ENCODE data around the gene CDC42BPA.

The CDC42BPA gene

GRCh38 chr1:226989085-226989920 lies 329.0 kb downstream of the CDC42BPA start:
- ATAC-seq, result no peak
- DNase-seq (ENCODE audit: low spot score in 2 of 2), result peak in 1 of 2 donors; percentile 44
- Mint-ChIP-seq H3K4me1 (peaks cover 16% of the 10 kb centered on the region), H3K36me3 (peaks cover 20% of the 10 kb centered on the region), H3K4me3 (peak overlapping the region; percentile 51), H3K9me3 (no peaks in the 10 kb centered on the region), H3K27ac (peak overlapping the region; percentile 92)

DNA sequence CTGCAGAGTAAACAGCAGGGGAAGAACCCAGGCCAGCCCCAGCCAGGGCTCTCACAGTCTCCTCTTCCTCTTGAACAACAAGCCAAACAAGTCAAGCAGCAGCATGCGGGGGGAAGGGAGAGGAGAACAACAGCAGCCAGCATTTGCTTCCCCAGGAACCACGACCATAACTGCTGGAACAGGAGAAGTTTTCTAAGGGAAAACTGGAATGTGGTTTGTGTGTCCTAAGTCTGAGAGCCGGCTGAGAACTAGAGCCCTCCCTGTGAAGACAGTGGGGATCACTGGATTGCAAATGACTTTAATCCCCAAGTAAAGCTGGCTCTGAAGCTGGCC lies 330.0 kb downstream of the CDC42BPA start:
- ATAC-seq (no peak), DNase-seq (ENCODE audit: low spot score in 2 of 2) (no peak)
- Mint-ChIP-seq H3K27ac (peak overlapping the region; percentile 92), H3K4me3 (no peak overlapping the region), H3K4me1 (peaks cover 16% of the 10 kb centered on the region), H3K9me3 (no peaks in the 10 kb centered on the region), H3K36me3 (peaks cover 20% of the 10 kb centered on the region)

GRCh38 chr1:226987623-226988333 lies 330.5 kb downstream of the CDC42BPA start:
- DNase-seq (ENCODE audit: low spot score in 2 of 2), result no peak
- Mint-ChIP-seq H3K36me3 (peaks cover 20% of the 10 kb centered on the region), H3K4me1 (peaks cover 16% of the 10 kb centered on the region), H3K9me3 (no peaks in the 10 kb centered on the region), H3K4me3 (no peak overlapping the region), H3K27ac (no peak overlapping the region)
- ATAC-seq, result no peak

DNA sequence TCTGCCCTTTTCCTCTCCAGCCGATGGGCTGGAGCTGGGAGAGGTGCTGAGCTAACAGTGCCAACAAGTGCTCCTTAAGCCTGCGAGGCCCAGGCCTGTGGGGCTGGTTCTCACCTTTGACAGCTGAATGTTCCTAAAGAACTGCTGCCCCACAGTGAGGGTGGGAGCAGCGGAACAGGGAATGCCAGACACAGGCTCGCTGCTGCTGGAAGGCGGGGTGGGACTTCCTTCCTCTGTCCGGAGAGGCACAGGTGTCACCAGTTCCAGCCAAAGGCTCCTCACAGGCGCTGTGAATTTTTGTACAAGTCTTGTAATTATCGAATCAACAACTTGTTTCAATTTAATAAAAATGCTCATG lies 331.1 kb downstream of the CDC42BPA start:
- no peak for DNase-seq (ENCODE audit: low spot score in 2 of 2)
- H3K4me3 Mint-ChIP-seq, result no peak overlapping the region
- H3K27ac Mint-ChIP-seq, result peak overlapping the region; percentile 3
- H3K9me3 Mint-ChIP-seq, result no peaks in the 10 kb centered on the region
- H3K4me1 Mint-ChIP-seq, result peaks cover 16% of the 10 kb centered on the region
- peaks cover 20% of the 10 kb centered on the region for H3K36me3 Mint-ChIP-seq
- no peak for ATAC-seq

GRCh38 chr1:226986496-226987178 lies 331.7 kb downstream of the CDC42BPA start:
- H3K9me3 Mint-ChIP-seq, result no peaks in the 10 kb centered on the region
- H3K36me3 Mint-ChIP-seq, result peaks cover 20% of the 10 kb centered on the region
- no peak for DNase-seq (ENCODE audit: low spot score in 2 of 2)
- H3K4me1 Mint-ChIP-seq, result peaks cover 16% of the 10 kb centered on the region
- ATAC-seq, result no peak
- no peak overlapping the region for H3K4me3 Mint-ChIP-seq
- peak overlapping the region; percentile 3 for H3K27ac Mint-ChIP-seq

DNA sequence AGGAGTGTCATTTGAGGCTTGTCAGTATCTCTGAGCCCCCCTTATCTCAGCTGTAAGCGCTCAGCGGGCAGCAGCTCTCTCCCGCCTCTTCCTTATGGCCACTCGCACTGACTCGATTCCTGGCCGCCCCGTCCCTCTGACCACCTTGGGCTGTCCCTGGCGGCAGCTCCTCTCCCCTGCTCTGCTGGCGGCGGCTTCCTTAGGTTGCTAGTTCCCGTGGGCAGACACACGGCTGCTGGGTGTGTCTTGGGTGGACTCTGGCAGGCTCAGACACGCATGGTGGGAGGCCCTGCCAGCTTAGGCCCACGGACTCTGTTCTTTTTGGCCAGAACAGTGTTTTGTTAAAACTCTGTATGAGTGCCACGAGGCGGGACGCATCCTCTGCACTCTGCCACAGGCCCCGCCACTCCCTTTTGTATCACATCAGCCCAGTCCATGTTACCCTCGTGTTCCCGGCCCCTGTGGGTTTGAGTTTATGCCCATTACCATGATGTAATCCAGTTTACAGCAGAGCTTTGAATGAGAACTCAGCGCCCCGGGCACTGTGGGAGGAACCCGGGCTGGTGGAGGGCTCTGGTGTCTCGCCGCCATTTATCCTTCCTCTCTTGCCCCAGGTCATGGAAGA lies 332.3 kb downstream of the CDC42BPA start:
- Mint-ChIP-seq H3K9me3 (no peaks in the 10 kb centered on the region), H3K4me3 (no peak overlapping the region), H3K36me3 (peaks cover 20% of the 10 kb centered on the region), H3K27ac (peak overlapping the region; percentile 68), H3K4me1 (peaks cover 16% of the 10 kb centered on the region)
- DNase-seq (ENCODE audit: low spot score in 2 of 2), result peak in 1 of 2 donors; percentile 44
- no peak for ATAC-seq

- DNase-seq (ENCODE audit: low spot score in 2 of 2) (no peak), ATAC-seq (no peak)
- Mint-ChIP-seq H3K36me3 (peaks cover 16% of the 10 kb centered on the region), H3K4me1 (peaks cover 12% of the 10 kb centered on the region), H3K9me3 (no peaks in the 10 kb centered on the region), H3K27ac (peak overlapping the region; percentile 68), H3K4me3 (no peak overlapping the region)
Observed at GRCh38 chr1:226985239-226985838, 333.0 kb downstream of the CDC42BPA start.

DNA sequence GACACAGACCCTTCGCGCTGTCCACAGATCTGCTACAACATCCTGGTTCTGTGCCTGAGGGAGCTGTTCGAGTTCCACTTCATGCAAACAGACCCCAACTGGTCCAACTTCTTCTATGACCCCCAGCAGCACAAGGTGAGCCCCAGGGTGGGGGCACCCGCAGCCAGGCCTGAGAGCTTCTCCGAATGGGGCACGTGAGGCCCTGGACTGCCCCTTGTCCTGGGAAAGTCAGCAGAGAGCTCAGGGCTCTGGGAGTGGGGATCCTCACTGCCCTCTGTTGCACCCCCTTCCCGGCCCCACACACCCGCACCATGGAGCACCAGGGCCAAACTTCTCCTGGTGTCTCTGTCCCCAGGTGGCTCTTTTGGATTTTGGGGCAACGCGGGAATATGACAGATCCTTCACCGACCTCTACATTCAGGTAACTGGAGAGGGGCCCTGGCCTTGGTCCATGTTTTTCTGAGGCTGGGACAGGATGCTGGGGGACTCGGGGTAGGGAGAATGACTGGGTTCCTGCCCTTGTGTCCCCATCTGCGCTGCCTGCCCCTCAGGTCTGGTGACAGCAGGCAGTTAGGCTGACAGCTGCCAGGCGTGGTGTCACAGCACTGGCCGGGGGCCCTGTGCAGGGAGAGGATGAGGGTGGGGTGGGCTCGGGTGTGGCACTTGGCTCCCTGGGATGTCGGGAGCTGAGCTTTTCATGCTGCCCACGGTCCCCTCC lies 333.6 kb downstream of the CDC42BPA start:
- ATAC-seq (no peak), DNase-seq (ENCODE audit: low spot score in 2 of 2) (no peak)
- peaks cover 5% of the 10 kb centered on the region for H3K4me1 Mint-ChIP-seq
- no peak overlapping the region for H3K4me3 Mint-ChIP-seq
- H3K27ac Mint-ChIP-seq, result peak overlapping the region; percentile 37
- peaks cover 11% of the 10 kb centered on the region for H3K36me3 Mint-ChIP-seq
- no peaks in the 10 kb centered on the region for H3K9me3 Mint-ChIP-seq

DNA sequence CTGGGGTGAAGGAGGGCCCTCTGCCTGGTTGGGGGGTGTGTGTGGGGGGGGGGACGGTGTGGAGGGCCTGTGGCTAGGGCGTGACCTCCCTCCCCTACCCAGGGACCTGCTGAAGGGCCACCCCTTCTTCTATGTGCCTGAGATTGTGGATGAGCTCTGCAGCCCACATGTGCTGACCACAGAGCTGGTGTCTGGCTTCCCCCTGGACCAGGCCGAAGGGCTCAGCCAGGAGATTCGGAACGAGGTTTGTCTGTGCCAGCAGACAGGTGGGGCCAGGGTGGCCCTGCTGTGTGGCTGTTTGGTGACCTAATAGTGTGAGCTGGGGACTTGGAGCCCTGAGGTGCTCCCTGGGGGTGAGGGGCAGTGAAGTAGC lies 334.3 kb downstream of the CDC42BPA start:
- Mint-ChIP-seq H3K4me1 (no peaks in the 10 kb centered on the region), H3K4me3 (no peak overlapping the region), H3K27ac (peak overlapping the region; percentile 37), H3K9me3 (no peaks in the 10 kb centered on the region), H3K36me3 (peaks cover 11% of the 10 kb centered on the region)
- no peak for ATAC-seq
- DNase-seq (ENCODE audit: low spot score in 2 of 2), result no peak

- H3K36me3 Mint-ChIP-seq, result peaks cover 11% of the 10 kb centered on the region
- no peak for DNase-seq (ENCODE audit: low spot score in 2 of 2)
- peak overlapping the region; percentile 54 for H3K27ac Mint-ChIP-seq
- H3K9me3 Mint-ChIP-seq, result no peaks in the 10 kb centered on the region
- no peaks in the 10 kb centered on the region for H3K4me1 Mint-ChIP-seq
- ATAC-seq, result no peak
- H3K4me3 Mint-ChIP-seq, result no peak overlapping the region
Observed at GRCh38 chr1:226983247-226983991, 334.9 kb downstream of the CDC42BPA start.

DNA sequence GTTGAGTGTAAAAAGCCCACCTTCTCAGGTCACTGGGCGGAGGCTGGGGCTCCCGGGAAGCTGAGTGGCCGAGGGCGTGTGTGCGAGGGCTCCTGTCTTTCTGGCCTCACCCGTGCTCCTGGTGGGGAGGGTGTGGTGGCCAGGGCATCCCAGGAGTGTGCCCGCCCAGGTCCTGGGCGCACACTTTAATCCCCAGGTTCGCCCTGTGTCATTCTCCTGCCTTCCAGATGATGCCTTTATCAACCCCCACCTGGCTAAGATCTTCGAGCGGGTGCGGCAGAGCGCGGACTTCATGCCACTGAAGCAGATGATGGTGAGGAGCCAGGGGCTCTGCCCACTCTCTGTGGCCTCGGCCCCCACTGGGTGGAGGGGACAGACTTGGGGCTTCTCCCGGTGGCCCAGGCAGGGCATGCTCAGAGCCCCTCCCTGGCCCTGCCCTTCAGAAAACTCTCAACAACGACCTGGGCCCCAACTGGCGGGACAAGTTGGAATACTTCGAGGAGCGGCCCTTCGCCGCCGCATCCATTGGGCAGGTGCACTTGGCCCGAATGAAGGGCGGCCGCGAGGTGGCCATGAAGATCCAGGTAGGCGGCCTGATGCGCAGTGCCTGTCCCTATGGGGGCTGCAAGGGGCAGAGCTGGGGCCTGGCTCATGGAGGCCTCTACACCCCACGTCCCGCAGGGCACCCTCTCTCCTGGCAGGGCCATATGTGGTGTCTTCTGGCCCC lies 335.7 kb downstream of the CDC42BPA start:
- Mint-ChIP-seq H3K27ac (peak overlapping the region; percentile 54), H3K9me3 (no peaks in the 10 kb centered on the region), H3K4me3 (no peak overlapping the region), H3K4me1 (no peaks in the 10 kb centered on the region), H3K36me3 (peaks cover 10% of the 10 kb centered on the region)
- no peak for ATAC-seq
- DNase-seq (ENCODE audit: low spot score in 2 of 2), result no peak

DNA sequence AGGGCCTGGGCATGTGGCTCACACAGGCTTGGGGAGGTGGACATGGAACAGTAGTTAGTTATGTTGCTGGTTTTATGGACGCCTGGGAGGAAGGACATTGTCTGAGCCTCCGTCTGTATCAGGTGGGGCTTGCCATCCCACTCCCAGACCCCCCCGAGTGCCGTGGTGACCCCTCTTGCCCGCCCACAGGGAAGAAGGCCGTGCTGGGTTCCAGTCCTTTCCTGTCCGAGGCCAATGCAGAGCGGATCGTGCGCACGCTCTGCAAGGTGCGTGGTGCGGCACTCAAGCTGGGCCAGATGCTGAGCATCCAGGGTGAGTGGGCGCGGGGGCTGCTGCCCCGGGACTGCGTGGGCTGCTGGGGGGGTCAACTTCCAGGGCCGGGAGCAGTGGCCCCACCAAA lies 336.5 kb downstream of the CDC42BPA start:
- H3K27ac Mint-ChIP-seq, result no peak overlapping the region
- DNase-seq (ENCODE audit: low spot score in 2 of 2), result no peak
- H3K9me3 Mint-ChIP-seq, result no peaks in the 10 kb centered on the region
- no peaks in the 10 kb centered on the region for H3K4me1 Mint-ChIP-seq
- no peak overlapping the region for H3K4me3 Mint-ChIP-seq
- H3K36me3 Mint-ChIP-seq, result peaks cover 2% of the 10 kb centered on the region
- ATAC-seq, result no peak

DNA sequence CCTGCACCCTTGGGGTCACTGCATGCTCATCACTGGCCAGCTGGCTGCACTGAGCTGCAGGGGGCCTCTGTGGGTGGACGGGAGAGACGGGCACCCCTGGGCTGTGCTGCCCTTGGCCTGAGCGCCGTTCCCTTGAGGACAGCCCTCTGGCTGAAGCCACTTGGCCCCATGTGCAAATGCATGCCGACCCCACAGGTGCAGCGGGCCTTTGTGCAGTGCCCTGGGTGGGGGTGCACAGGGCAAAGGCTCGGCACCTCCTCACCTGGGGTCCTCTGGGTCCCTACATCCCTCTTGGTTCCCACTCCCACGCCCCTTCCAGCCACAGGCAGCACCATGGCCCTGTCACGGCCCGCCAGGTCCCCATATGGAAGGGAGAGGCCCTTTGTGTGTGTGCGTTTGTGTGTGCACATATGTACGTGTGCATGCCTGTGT lies 336.9 kb downstream of the CDC42BPA start:
- no peak for DNase-seq (ENCODE audit: low spot score in 2 of 2)
- ATAC-seq, result no peak
- no peak overlapping the region for H3K4me3 Mint-ChIP-seq
- H3K4me1 Mint-ChIP-seq, result no peaks in the 10 kb centered on the region
- H3K9me3 Mint-ChIP-seq, result no peaks in the 10 kb centered on the region
- H3K36me3 Mint-ChIP-seq, result no peaks in the 10 kb centered on the region
- no peak overlapping the region for H3K27ac Mint-ChIP-seq
